HG03139 (cell line): ENCODE results near the gene KRTAP2-1.
"Not testable (repeated sequence)": the region's sequence is repeated elsewhere in the genome, so short reads cannot be mapped to it uniquely, and the experiment has no call there.

Experiments
- ATAC-seq: cut with Tn5 transposase; IDR thresholded peaks from one replicate; pipeline ENCODE4 v1.9.1; 2021; ENCODE audit not compliant: unreplicated experiment

Gene KRTAP2-1

GRCh38 chr17:41046735-41047465 lies at the start of gene KRTAP2-1:
TSS of gene KRTAP2-1 (minus strand) at chr17:41047316. CDS start at chr17:41047267, 49 bp downstream.
- not testable (repeated sequence) for ATAC-seq

GRCh38 chr17:41096055-41096454 lies 48.9 kb upstream of the KRTAP2-1 start:
- no peak for ATAC-seq

- not testable (repeated sequence) for ATAC-seq
Measured at GRCh38 chr17:41088760-41089352, 41.7 kb upstream of the KRTAP2-1 start.

- not testable (repeated sequence) for ATAC-seq
Measured at GRCh38 chr17:41084100-41084856, 37.2 kb upstream of the KRTAP2-1 start, which contains the start of gene KRTAP4-7. TSS of gene KRTAP4-7 (plus strand) at chr17:41084150. CDS start at chr17:41084207, 57 bp downstream.

- not testable (repeated sequence) for ATAC-seq
Measured at GRCh38 chr17:41083427-41083826, 36.3 kb upstream of the KRTAP2-1 start.

GRCh38 chr17:41082626-41083025 lies 35.5 kb upstream of the KRTAP2-1 start:
- ATAC-seq: no peak

- no peak for ATAC-seq
Measured at GRCh38 chr17:41076788-41077187, 29.7 kb upstream of the KRTAP2-1 start.

- ATAC-seq: no peak
Measured at GRCh38 chr17:41073676-41074075, 26.6 kb upstream of the KRTAP2-1 start.

GRCh38 chr17:41071606-41072360 lies 24.7 kb upstream of the KRTAP2-1 start:
- no peak for ATAC-seq

GRCh38 chr17:41069031-41069430 lies 21.9 kb upstream of the KRTAP2-1 start:
- ATAC-seq: no peak

- ATAC-seq: no peak
Measured at GRCh38 chr17:41067281-41067680, 20.2 kb upstream of the KRTAP2-1 start.

- ATAC-seq: no peak
Measured at GRCh38 chr17:41065829-41066624, 18.9 kb upstream of the KRTAP2-1 start, which contains the start of gene KRTAP2-4. TSS of gene KRTAP2-4 (minus strand) at chr17:41065879. CDS start at chr17:41065845, 34 bp downstream.

- not testable (repeated sequence) for ATAC-seq
Measured at GRCh38 chr17:41065016-41065689, 18.0 kb upstream of the KRTAP2-1 start.

GRCh38 chr17:41064301-41064700 lies 17.2 kb upstream of the KRTAP2-1 start:
- ATAC-seq: no peak

- ATAC-seq: no peak
Measured at GRCh38 chr17:41063449-41063848, 16.3 kb upstream of the KRTAP2-1 start.

GRCh38 chr17:41061964-41062363 lies 14.8 kb upstream of the KRTAP2-1 start:
- ATAC-seq: no peak

- no peak for ATAC-seq
Measured at GRCh38 chr17:41060052-41060604, 13.0 kb upstream of the KRTAP2-1 start, which contains the start of gene KRTAP2-3. TSS of gene KRTAP2-3 (minus strand) at chr17:41060114. CDS start at chr17:41060050, 64 bp downstream.

GRCh38 chr17:41059276-41060051 lies 12.3 kb upstream of the KRTAP2-1 start:
- not testable (repeated sequence) for ATAC-seq
